Calu3 (cell line): ENCODE measurements around the gene TESK1. TPM values are rescaled to one million over a fixed set of nuclear protein-coding genes. Genes with fewer than 3 reads are reported as not detected.

Experiments used
- BruUV-seq: library from RNA; stranded (reverse); fragments of 400-500 nt; replicated peaks from 2 replicates; lab custom pipeline; 2021; lab: Mats Ljungman, UMichigan
- CTCF ChIA-PET: fragments of 300-600 bp; sonication (Branson Sonifier 250); formaldehyde crosslinking; loops from one replicate; lab custom pipeline; 2022; ENCODE audit warnings: antibody characterized with exemption; lab: Charles Lee
- DNase-seq: peaks from one replicate; pipeline ENCODE4 v3.0.0; 2022
- H3K27ac Mint-ChIP-seq: one replicate; pipeline ENCODE4 v1.8.0; 2022; ENCODE audit warnings: mixed read lengths; ENCODE audit not compliant: unreplicated experiment
- H3K27me3 Mint-ChIP-seq: one replicate; pipeline ENCODE4 v1.8.0; 2022; ENCODE audit warnings: mixed read lengths; ENCODE audit not compliant: unreplicated experiment
- H3K36me3 Mint-ChIP-seq: one replicate; pipeline ENCODE4 v1.8.0; 2022; ENCODE audit warnings: mild to moderate bottlenecking, moderate library complexity, mixed read lengths; ENCODE audit not compliant: insufficient read depth, unreplicated experiment
- H3K4me1 Mint-ChIP-seq: one replicate; pipeline ENCODE4 v1.8.0; 2022; ENCODE audit warnings: mild to moderate bottlenecking, low read depth, mixed read lengths; ENCODE audit not compliant: unreplicated experiment
- H3K4me3 Mint-ChIP-seq: one replicate; pipeline ENCODE4 v1.8.0; 2022; ENCODE audit warnings: mild to moderate bottlenecking, low read depth, moderate library complexity, mixed read lengths; ENCODE audit not compliant: unreplicated experiment
- H3K9me3 Mint-ChIP-seq: one replicate; pipeline ENCODE4 v1.8.0; 2022; ENCODE audit warnings: low read depth, mixed read lengths; ENCODE audit not compliant: unreplicated experiment
- intact Hi-C: fragments of 100-400 bp; cut with micrococcal nuclease; formaldehyde crosslinking; loops from one replicate; pipeline ENCODE4 v1.10.0; 2022; ENCODE audit not compliant: unreplicated experiment
- total RNA-seq: library from RNA; stranded (reverse); gene quantifications from 2 replicates; pipeline ENCODE4 v1.2.3, GENCODE V29; 2022
- TF ChIP-seq, protein P1 (sequence below): fragments of 200-600 bp; IDR thresholded peaks from one replicate; pipeline ENCODE4 v1.8.0; 2022; ENCODE audit warnings: antibody characterized with exemption; ENCODE audit not compliant: unreplicated experiment

The TESK1 gene
- total RNA-seq, 1 experiment from 2014 or later: 24.6 TPM

GRCh38 chr9:35618854-35619799 lies 14.1 kb downstream of the TESK1 start:
- CTCF ChIA-PET: no interaction called here
- intact Hi-C loops: no loop called here
- Mint-ChIP-seq H3K36me3 (no peaks in the 10 kb centered on the region), H3K9me3 (no peaks in the 10 kb centered on the region), H3K27me3 (peaks cover 62% of the 10 kb centered on the region), H3K4me3 (no peak overlapping the region), H3K27ac (no peak overlapping the region), H3K4me1 (no peaks in the 10 kb centered on the region)
- TF ChIP-seq, protein P1, sequence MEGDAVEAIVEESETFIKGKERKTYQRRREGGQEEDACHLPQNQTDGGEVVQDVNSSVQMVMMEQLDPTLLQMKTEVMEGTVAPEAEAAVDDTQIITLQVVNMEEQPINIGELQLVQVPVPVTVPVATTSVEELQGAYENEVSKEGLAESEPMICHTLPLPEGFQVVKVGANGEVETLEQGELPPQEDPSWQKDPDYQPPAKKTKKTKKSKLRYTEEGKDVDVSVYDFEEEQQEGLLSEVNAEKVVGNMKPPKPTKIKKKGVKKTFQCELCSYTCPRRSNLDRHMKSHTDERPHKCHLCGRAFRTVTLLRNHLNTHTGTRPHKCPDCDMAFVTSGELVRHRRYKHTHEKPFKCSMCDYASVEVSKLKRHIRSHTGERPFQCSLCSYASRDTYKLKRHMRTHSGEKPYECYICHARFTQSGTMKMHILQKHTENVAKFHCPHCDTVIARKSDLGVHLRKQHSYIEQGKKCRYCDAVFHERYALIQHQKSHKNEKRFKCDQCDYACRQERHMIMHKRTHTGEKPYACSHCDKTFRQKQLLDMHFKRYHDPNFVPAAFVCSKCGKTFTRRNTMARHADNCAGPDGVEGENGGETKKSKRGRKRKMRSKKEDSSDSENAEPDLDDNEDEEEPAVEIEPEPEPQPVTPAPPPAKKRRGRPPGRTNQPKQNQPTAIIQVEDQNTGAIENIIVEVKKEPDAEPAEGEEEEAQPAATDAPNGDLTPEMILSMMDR: no peak
- BruUV-seq: no TSS peak
- DNase-seq: no peak

- H3K9me3 Mint-ChIP-seq: no peaks in the 10 kb centered on the region
- H3K4me3 Mint-ChIP-seq: no peak overlapping the region
- CTCF ChIA-PET: no interaction called here
- no TSS peak for BruUV-seq
- intact Hi-C loops: no loop called here
- TF ChIP-seq, protein P1: no peak
- no peak for DNase-seq
- H3K27ac Mint-ChIP-seq: no peak overlapping the region
- H3K36me3 Mint-ChIP-seq: no peaks in the 10 kb centered on the region
- peaks cover 55% of the 10 kb centered on the region for H3K27me3 Mint-ChIP-seq
- no peaks in the 10 kb centered on the region for H3K4me1 Mint-ChIP-seq
Observed at GRCh38 chr9:35619800-35620158, 14.7 kb downstream of the TESK1 start.

- Mint-ChIP-seq H3K4me3 (no peak overlapping the region), H3K27me3 (no peaks in the 10 kb centered on the region), H3K36me3 (no peaks in the 10 kb centered on the region), H3K27ac (no peak overlapping the region), H3K9me3 (no peaks in the 10 kb centered on the region), H3K4me1 (no peaks in the 10 kb centered on the region)
- intact Hi-C loops: no loop called here
- CTCF ChIA-PET: no interaction called here
- TF ChIP-seq, protein P1: no peak
- DNase-seq: no peak
- no TSS peak for BruUV-seq
Observed at GRCh38 chr9:35627575-35627974, 22.5 kb downstream of the TESK1 start.

DNA sequence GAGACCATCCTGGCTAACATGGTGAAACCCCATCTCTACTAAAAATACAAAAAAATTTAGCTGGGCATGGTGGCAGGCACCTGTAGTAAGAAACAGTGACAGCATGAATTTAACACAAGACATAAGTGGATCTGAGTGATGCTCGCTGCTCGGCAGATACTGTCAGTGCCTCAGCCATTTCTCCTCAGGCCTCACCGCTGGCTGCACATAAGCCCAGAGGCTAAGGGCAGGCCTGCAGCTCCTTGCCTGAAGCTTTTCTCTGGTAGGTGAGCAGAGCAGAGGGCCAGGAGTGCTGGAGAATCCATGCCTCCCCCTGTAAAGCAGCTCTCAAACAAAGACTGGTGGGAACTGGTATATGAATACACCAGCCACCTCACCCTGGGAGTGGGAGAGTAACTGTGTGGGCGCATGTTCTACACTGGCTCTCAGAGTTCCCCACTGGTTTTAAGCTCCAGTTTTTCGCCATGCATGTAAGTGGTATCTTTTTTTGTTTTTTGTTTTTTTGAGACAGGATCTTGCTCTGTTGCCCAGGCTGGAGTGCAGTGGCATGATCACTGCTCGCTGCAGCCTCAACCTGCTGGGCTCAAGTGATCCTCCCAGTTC lies 23.4 kb downstream of the TESK1 start:
- no TSS peak for BruUV-seq
- Mint-ChIP-seq H3K27ac (no peak overlapping the region), H3K4me1 (no peaks in the 10 kb centered on the region), H3K9me3 (no peaks in the 10 kb centered on the region), H3K27me3 (no peaks in the 10 kb centered on the region), H3K36me3 (no peaks in the 10 kb centered on the region), H3K4me3 (no peak overlapping the region)
- CTCF ChIA-PET: no interaction called here
- TF ChIP-seq, protein P1: no peak
- no peak for DNase-seq
- intact Hi-C loops: no loop called here
